Dedifferentiated amniotic fluid mesenchymal stem cell (primary cell): ENCODE results near the gene PLPPR3.

Experiments
- DNase-seq: peaks from one replicate; pipeline ENCODE4 v3.0.0-alpha.2; 2016; ENCODE audit errors: extremely low spot score

Gene PLPPR3

GRCh38 chr19:810077-810855, 11.5 kb downstream of the PLPPR3 start:
- DNase-seq: no peak

GRCh38 chr19:808423-808775, 13.4 kb downstream of the PLPPR3 start:
- DNase-seq: no peak

- DNase-seq: no peak
Measured at GRCh38 chr19:807627-808422, 13.9 kb downstream of the PLPPR3 start.

- no peak for DNase-seq
Measured at GRCh38 chr19:806815-807421, 14.8 kb downstream of the PLPPR3 start.

GRCh38 chr19:805600-806550, 15.9 kb downstream of the PLPPR3 start:
- no peak for DNase-seq

GRCh38 chr19:805166-805551, 16.6 kb downstream of the PLPPR3 start:
- no peak for DNase-seq

GRCh38 chr19:804419-805165, 17.2 kb downstream of the PLPPR3 start:
- no peak for DNase-seq

- no peak for DNase-seq
Measured at GRCh38 chr19:803686-804418, 17.9 kb downstream of the PLPPR3 start.

- DNase-seq: no peak
Measured at GRCh38 chr19:803099-803561, 18.6 kb downstream of the PLPPR3 start.

- no peak for DNase-seq
Measured at GRCh38 chr19:802498-803098, 19.2 kb downstream of the PLPPR3 start.

- DNase-seq: no peak
Measured at GRCh38 chr19:801861-802497, 19.8 kb downstream of the PLPPR3 start.

GRCh38 chr19:801030-801860, 20.5 kb downstream of the PLPPR3 start:
- no peak for DNase-seq

- DNase-seq: no peak
Measured at GRCh38 chr19:800360-801029, 21.3 kb downstream of the PLPPR3 start.

- peak; percentile 43 for DNase-seq
Measured at GRCh38 chr19:799076-799881, 22.5 kb downstream of the PLPPR3 start.

GRCh38 chr19:798415-799075, 23.2 kb downstream of the PLPPR3 start:
- no peak for DNase-seq
